ENCODE results near the gene PPP1R16B. TPM values are rescaled to one million over a fixed set of nuclear protein-coding genes. Genes with fewer than 3 reads are reported as not detected.

The PPP1R16B gene
- total RNA-seq, 1 donor from 2014 or later, result 6.4 TPM

GRCh38 chr20:38905375-38905774 is 99.9 kb downstream of the PPP1R16B start:
- intact Hi-C loops (cut with DNase I), result no loop called here

GRCh38 chr20:38907918-38908677 is 102.6 kb downstream of the PPP1R16B start:
- Histone ChIP-seq H3K36me3 (no peaks in the 10 kb centered on the region), H3K4me1 (no peaks in the 10 kb centered on the region), H3K9me3 (no peaks in the 10 kb centered on the region), H3K27ac (no peak overlapping the region), H3K4me3 (no peak overlapping the region), H3K27me3 (no peaks in the 10 kb centered on the region)
- DNase-seq (ENCODE audit: extremely low spot score in 2 of 2), result no peak
- no peak for TF ChIP-seq CTCF (IDR thresholded peaks at IDR 0.05)
- no peak for TF ChIP-seq POLR2A (IDR thresholded peaks at IDR 0.05)
- no peak for TF ChIP-seq POLR2AphosphoS5 (IDR thresholded peaks at IDR 0.05; ENCODE audit: insufficient read depth in 1 of 2, low read depth in 1 of 2)
- intact Hi-C loops (cut with DNase I), result no loop called here

More at GRCh38 chr20:38905375-38905774, 99.9 kb downstream of the PPP1R16B start:
- TF ChIP-seq POLR2A (IDR thresholded peaks at IDR 0.05), result no peak
- TF ChIP-seq CTCF (IDR thresholded peaks at IDR 0.05), result no peak
- Histone ChIP-seq H3K27ac (no peak overlapping the region), H3K27me3 (no peaks in the 10 kb centered on the region), H3K36me3 (no peaks in the 10 kb centered on the region), H3K4me1 (no peaks in the 10 kb centered on the region), H3K4me3 (no peak overlapping the region), H3K9me3 (no peaks in the 10 kb centered on the region)
- no peak for DNase-seq (ENCODE audit: extremely low spot score in 2 of 2)

GRCh38 chr20:38915355-38915754 is 109.9 kb downstream of the PPP1R16B start:
- no peak for DNase-seq (ENCODE audit: extremely low spot score in 2 of 2)
- Histone ChIP-seq H3K4me3 (no peak overlapping the region), H3K9me3 (no peaks in the 10 kb centered on the region), H3K36me3 (no peaks in the 10 kb centered on the region), H3K27ac (no peak overlapping the region), H3K27me3 (no peaks in the 10 kb centered on the region), H3K4me1 (no peaks in the 10 kb centered on the region)
- intact Hi-C loops (cut with DNase I), result no loop called here
- no peak for TF ChIP-seq POLR2AphosphoS5 (IDR thresholded peaks at IDR 0.05; ENCODE audit: insufficient read depth in 1 of 2, low read depth in 1 of 2)
- TF ChIP-seq POLR2A (IDR thresholded peaks at IDR 0.05), result no peak
- TF ChIP-seq CTCF (IDR thresholded peaks at IDR 0.05), result no peak

GRCh38 chr20:38917657-38918056 is 112.2 kb downstream of the PPP1R16B start:
- no peaks in the 10 kb centered on the region for H3K4me1 ChIP-seq

More at GRCh38 chr20:38917657-38918056, 112.2 kb downstream of the PPP1R16B start:
- no peaks in the 10 kb centered on the region for H3K36me3 ChIP-seq
- no peaks in the 10 kb centered on the region for H3K9me3 ChIP-seq
- H3K27ac ChIP-seq, result no peak overlapping the region
- no peak for TF ChIP-seq CTCF (IDR thresholded peaks at IDR 0.05)
- TF ChIP-seq POLR2AphosphoS5 (IDR thresholded peaks at IDR 0.05; ENCODE audit: insufficient read depth in 1 of 2, low read depth in 1 of 2), result no peak
- no peaks in the 10 kb centered on the region for H3K27me3 ChIP-seq
- no peak for DNase-seq (ENCODE audit: extremely low spot score in 2 of 2)
- no peak overlapping the region for H3K4me3 ChIP-seq
- intact Hi-C loops (cut with DNase I), result no loop called here

Measured in vagina (tissue), 2 donors.